Effector memory CD8-positive, alpha-beta T cell (primary cell): ENCODE results near the gene KCNT1.

Experiments used
- ATAC-seq: fragments of 150-1000 bp; cut with Tn5 transposase; replicated peaks from 2 replicates; pipeline ENCODE4 v1.10.0; 2021; ENCODE audit warnings: mild to moderate bottlenecking, moderate library complexity
- DNase-seq, 3 experiments: peaks; one replicate each; pipeline ENCODE4 v3.0.0; 2021
- H3K27ac Mint-ChIP-seq, 2 donors: one replicate each; pipeline ENCODE4 v1.8.0; 2022; ENCODE audit warnings: mild to moderate bottlenecking in 2 of 2, mixed read lengths in 2 of 2, moderate library complexity in 2 of 2
- H3K27me3 Mint-ChIP-seq, 2 donors: one replicate each; pipeline ENCODE4 v1.8.0; 2022; ENCODE audit warnings: mixed read lengths in 2 of 2
- H3K36me3 Mint-ChIP-seq: one replicate; pipeline ENCODE4 v1.8.0; 2022; ENCODE audit warnings: mild to moderate bottlenecking, moderate library complexity, mixed read lengths; ENCODE audit not compliant: insufficient read depth
- H3K4me1 Mint-ChIP-seq, 2 donors: one replicate each; pipeline ENCODE4 v1.8.0; 2022; ENCODE audit warnings: low read depth in 2 of 2, mixed read lengths in 2 of 2
- H3K4me3 Mint-ChIP-seq, 2 donors: one replicate each; pipeline ENCODE4 v1.8.0; 2022; ENCODE audit warnings: mild to moderate bottlenecking in 2 of 2, mixed read lengths in 2 of 2, moderate library complexity in 2 of 2
- H3K9me3 Mint-ChIP-seq, 2 donors: one replicate each; pipeline ENCODE4 v1.8.0; 2022; ENCODE audit warnings: mixed read lengths in 2 of 2

The KCNT1 gene

DNA sequence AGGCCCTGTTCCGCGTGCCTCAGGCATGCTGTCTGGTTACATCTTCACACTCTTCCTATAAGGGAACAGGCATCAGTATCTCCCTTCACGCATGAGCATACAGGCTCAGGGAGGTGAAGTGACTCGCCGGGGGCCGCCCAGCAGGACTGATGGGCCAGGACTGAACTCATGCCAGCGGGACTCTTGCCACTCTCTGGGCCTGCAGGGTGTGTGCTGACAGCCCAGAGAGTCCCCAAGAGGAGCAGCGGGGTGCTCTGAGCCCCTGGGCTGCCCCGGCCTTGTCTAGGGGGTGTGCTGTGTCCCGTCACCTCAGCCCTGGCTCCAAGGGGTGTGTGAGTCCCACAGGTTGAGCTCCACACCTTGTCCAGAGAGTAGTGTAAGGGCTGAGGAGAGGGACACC lies 9.9 kb downstream of the KCNT1 start:
- no peak for DNase-seq
- Mint-ChIP-seq H3K27ac (no peak overlapping the region), H3K9me3 (no peaks in the 10 kb centered on the region), H3K27me3 (peaks cover 26 to 84% of the 10 kb centered on the region in 2 donors), H3K4me3 (no peak overlapping the region), H3K36me3 (no peaks in the 10 kb centered on the region), H3K4me1 (peaks cover 0 to 3% of the 10 kb centered on the region in 2 donors)
- no peak for ATAC-seq

DNA sequence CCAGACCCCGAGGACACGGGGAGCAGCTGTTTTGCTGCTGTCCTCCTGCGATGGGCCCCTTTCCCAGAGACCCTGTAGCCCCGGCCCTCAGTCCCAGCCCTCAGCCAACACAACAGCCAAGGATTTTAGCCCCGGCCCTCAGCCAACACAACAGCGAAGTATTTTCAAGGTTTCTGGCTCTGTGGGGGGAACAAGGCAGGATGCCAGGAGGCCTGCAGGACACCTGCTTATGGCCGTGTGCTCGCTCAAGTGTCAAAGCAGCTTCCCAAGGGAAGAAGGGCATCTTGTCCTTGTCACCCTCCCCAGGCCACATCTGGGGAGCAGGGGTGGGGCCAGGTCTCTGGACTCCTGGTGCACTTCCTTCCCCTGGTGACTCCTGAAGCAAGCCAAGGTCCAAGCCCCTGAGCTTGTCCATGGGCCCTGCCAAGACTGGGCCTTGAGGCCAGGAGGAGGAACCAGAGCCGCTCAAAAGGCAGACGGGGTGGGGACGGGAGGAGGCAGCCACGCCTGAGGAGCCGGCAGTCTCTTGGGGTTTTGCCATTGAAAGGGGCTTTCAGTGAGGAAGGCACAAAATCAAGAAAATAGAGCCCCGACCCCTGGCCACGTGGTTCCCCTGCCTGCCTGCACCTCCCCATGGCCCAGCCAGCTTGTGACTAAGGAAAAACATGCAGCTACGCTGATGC lies 10.8 kb downstream of the KCNT1 start:
- Mint-ChIP-seq H3K9me3 (no peaks in the 10 kb centered on the region), H3K27ac (no peak overlapping the region), H3K4me3 (no peak overlapping the region), H3K27me3 (peaks cover 31 to 91% of the 10 kb centered on the region in 2 donors), H3K36me3 (no peaks in the 10 kb centered on the region), H3K4me1 (peaks cover 0 to 3% of the 10 kb centered on the region in 2 donors)
- ATAC-seq: no peak
- DNase-seq: no peak

GRCh38 chr9:135714242-135715055 lies 12.5 kb downstream of the KCNT1 start:
- H3K4me1 Mint-ChIP-seq: peaks cover 0 to 3% of the 10 kb centered on the region in 2 donors
- no peak overlapping the region for H3K27ac Mint-ChIP-seq
- no peaks in the 10 kb centered on the region for H3K36me3 Mint-ChIP-seq
- no peak overlapping the region for H3K4me3 Mint-ChIP-seq
- DNase-seq (no peak), ATAC-seq (no peak)
- no peaks in the 10 kb centered on the region for H3K9me3 Mint-ChIP-seq
- H3K27me3 Mint-ChIP-seq: peaks cover 37 to 90% of the 10 kb centered on the region in 2 donors

DNA sequence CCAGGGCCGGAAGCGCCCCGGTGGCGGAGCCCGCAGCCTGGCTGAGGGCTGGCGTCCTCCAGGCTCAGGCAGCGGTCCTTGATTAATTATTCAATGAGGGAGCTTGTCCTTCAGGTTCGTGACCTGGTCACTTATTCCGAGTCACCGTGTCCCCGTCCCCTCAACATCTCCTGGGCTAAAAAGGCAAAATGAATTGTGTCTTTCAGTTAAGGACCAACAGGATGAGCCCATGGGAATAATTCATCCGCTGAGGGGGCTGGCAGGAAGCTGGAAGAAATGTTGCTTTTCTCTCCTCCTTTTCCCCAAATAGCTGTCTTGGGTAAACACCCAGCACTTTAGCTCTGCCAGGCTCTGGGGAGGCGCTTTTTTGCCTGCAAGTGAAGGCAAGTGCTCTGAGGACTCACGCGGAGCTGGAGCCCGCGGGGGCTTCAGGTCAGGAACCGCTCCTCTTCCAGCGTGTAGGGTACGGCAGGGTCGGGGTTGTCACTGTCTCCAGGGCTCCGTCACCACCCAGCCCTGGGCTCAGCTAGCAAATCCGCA lies 13.1 kb downstream of the KCNT1 start:
- Mint-ChIP-seq H3K4me1 (peaks cover 0 to 3% of the 10 kb centered on the region in 2 donors), H3K9me3 (no peaks in the 10 kb centered on the region), H3K27ac (no peak overlapping the region), H3K36me3 (no peaks in the 10 kb centered on the region), H3K27me3 (peaks cover 37 to 85% of the 10 kb centered on the region in 2 donors), H3K4me3 (peak overlapping the region in 1 of 2 donors; percentile 10)
- DNase-seq (no peak), ATAC-seq (no peak)

DNA sequence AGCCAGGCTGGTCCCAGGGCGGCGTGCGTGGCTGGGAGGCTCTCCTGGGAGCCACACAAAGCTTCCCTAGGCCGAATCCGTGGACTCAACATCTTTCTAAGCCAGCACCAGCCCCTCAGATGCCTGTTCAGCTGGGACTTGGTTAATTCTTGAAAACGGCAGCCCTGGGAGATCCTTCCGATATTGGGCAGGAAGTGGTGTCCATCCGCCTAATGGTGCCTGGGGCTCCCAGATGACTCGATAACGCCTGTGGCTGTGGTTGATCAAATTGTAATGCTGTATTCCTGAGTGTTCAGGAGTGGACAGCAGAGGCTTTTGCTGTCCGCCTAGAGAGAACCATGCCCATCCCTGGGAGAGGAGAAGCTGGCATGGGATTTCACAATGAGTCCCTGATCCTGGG lies 14.1 kb downstream of the KCNT1 start:
- Mint-ChIP-seq H3K4me3 (no peak overlapping the region), H3K9me3 (no peaks in the 10 kb centered on the region), H3K27me3 (peaks cover 37 to 82% of the 10 kb centered on the region in 2 donors), H3K36me3 (no peaks in the 10 kb centered on the region), H3K4me1 (peaks cover 0 to 3% of the 10 kb centered on the region in 2 donors), H3K27ac (no peak overlapping the region)
- DNase-seq (no peak), ATAC-seq (no peak)

DNA sequence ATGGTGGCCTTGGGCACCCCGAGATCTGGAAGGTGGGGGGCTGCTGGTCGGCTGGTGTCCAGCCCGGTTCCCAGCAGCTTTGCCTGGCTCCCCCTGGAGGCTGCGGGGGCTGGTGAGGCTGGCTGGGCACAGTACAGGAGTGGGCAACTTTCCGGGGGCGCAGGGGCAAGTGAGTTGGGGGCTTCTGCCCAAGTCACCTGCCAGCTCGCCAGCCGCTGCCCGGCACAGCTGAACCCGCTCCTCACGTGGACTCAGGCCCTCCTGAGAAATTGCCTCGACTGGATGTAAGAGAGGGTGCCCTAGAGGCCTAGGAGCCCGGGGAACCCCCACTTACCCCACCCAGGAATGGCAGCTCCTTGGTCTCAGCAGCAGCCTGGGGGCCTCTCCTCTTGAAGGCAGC lies 15.4 kb downstream of the KCNT1 start:
- Mint-ChIP-seq H3K9me3 (no peaks in the 10 kb centered on the region), H3K27me3 (peaks cover 31 to 70% of the 10 kb centered on the region in 2 donors), H3K4me3 (no peak overlapping the region), H3K27ac (no peak overlapping the region), H3K36me3 (no peaks in the 10 kb centered on the region), H3K4me1 (peaks cover 0 to 3% of the 10 kb centered on the region in 2 donors)
- no peak for DNase-seq
- ATAC-seq: no peak

DNA sequence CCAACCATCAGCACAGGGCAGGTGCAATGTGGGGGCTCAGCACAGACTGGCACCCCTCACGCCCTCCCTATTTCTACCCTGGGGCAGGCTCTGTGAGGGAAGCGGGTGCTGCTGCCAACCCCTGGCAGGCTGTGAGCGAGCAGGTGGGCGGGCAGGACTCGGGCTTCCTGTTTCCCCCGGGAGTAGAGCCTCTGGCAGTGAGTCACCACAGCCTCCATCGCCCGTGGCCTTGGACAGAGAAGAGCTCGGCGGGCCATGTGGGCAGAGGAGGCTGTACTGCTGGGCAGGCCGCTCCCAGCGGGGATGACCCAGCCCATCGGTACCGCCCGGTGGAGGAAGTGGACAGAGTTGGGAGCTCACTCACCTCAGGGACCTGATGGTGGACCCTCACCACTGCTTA lies 16.6 kb downstream of the KCNT1 start:
- ATAC-seq (no peak), DNase-seq (no peak)
- Mint-ChIP-seq H3K27ac (no peak overlapping the region), H3K4me3 (no peak overlapping the region), H3K27me3 (peaks cover 29 to 60% of the 10 kb centered on the region in 2 donors), H3K36me3 (no peaks in the 10 kb centered on the region), H3K9me3 (no peaks in the 10 kb centered on the region), H3K4me1 (peaks cover 0 to 3% of the 10 kb centered on the region in 2 donors)

- no peak for ATAC-seq
- Mint-ChIP-seq H3K27ac (no peak overlapping the region), H3K4me3 (no peak overlapping the region), H3K9me3 (no peaks in the 10 kb centered on the region), H3K36me3 (no peaks in the 10 kb centered on the region), H3K4me1 (no peaks in the 10 kb centered on the region), H3K27me3 (peaks cover 25 to 61% of the 10 kb centered on the region in 2 donors)
- no peak for DNase-seq
These were observed 17.5 kb downstream of the KCNT1 start for GRCh38 chr9:135719472-135719871.

GRCh38 chr9:135722365-135722764 lies 20.4 kb downstream of the KCNT1 start:
- ATAC-seq: no peak
- Mint-ChIP-seq H3K9me3 (no peaks in the 10 kb centered on the region), H3K4me1 (no peaks in the 10 kb centered on the region), H3K36me3 (no peaks in the 10 kb centered on the region), H3K27ac (no peak overlapping the region), H3K4me3 (no peak overlapping the region), H3K27me3 (peaks cover 13 to 54% of the 10 kb centered on the region in 2 donors)
- DNase-seq: no peak

- no peak for ATAC-seq
These were observed 22.3 kb downstream of the KCNT1 start for GRCh38 chr9:135724186-135724787.

GRCh38 chr9:135726138-135726853 lies 24.3 kb downstream of the KCNT1 start:
- DNase-seq: no peak
- ATAC-seq: no peak

More at GRCh38 chr9:135724186-135724787, 22.3 kb downstream of the KCNT1 start:
- Mint-ChIP-seq H3K9me3 (no peaks in the 10 kb centered on the region), H3K4me1 (peaks cover 0 to 3% of the 10 kb centered on the region in 2 donors), H3K4me3 (no peak overlapping the region), H3K27me3 (peaks cover 12 to 57% of the 10 kb centered on the region in 2 donors), H3K27ac (no peak overlapping the region), H3K36me3 (no peaks in the 10 kb centered on the region)
- no peak for DNase-seq

GRCh38 chr9:135727257-135727875 lies 25.4 kb downstream of the KCNT1 start:
- Mint-ChIP-seq H3K4me1 (peaks cover 0 to 3% of the 10 kb centered on the region in 2 donors), H3K27me3 (peaks cover 19 to 60% of the 10 kb centered on the region in 2 donors), H3K27ac (no peak overlapping the region), H3K36me3 (no peaks in the 10 kb centered on the region), H3K9me3 (peaks cover 3 to 6% of the 10 kb centered on the region in 2 donors), H3K4me3 (no peak overlapping the region)
- DNase-seq (no peak), ATAC-seq (no peak)

More at GRCh38 chr9:135726138-135726853, 24.3 kb downstream of the KCNT1 start:
- H3K27ac Mint-ChIP-seq: no peak overlapping the region
- H3K27me3 Mint-ChIP-seq: peaks cover 19 to 60% of the 10 kb centered on the region in 2 donors
- H3K4me3 Mint-ChIP-seq: no peak overlapping the region
- peaks cover under 1 to 4% of the 10 kb centered on the region in 2 donors for H3K9me3 Mint-ChIP-seq
- H3K36me3 Mint-ChIP-seq: no peaks in the 10 kb centered on the region
- peaks cover 0 to 3% of the 10 kb centered on the region in 2 donors for H3K4me1 Mint-ChIP-seq
